B cell (primary cell): Measurements from ENCODE around the gene BRD3. TPM values are rescaled to one million over a fixed set of nuclear protein-coding genes. Genes with fewer than 3 reads are reported as not detected.

Experiments
- ATAC-seq: fragments of 200-7000 bp; cut with Tn5 transposase; one replicate; pipeline ENCODE4 v1.10.0; 2021; ENCODE audit warnings: low read depth, mild to moderate bottlenecking, moderate number of reproducible peaks, moderate library complexity
- CTCF ChIA-PET: fragments of 350-600 bp; sonication (Branson Sonifier 250); formaldehyde crosslinking; loops from one replicate; lab custom pipeline; 2021; ENCODE audit warnings: antibody characterized with exemption, inconsistent platforms; lab: Charles Lee
- POLR2A ChIA-PET: fragments of 350-600 bp; sonication (Branson Sonifier 250); formaldehyde crosslinking; loops from one replicate; lab custom pipeline; 2021; ENCODE audit warnings: antibody characterized with exemption; lab: Charles Lee
- DNase-seq: peaks from one replicate; pipeline ENCODE4 v3.0.0; 2013
- H2AFZ ChIP-seq: 2 replicates; pipeline ENCODE4 v1.6.1; 2012; ENCODE audit warnings: mild to moderate bottlenecking, low read depth, low read length; ENCODE audit not compliant: insufficient read depth, poor library complexity, severe bottlenecking
- H3K27ac ChIP-seq, 2 donors: 1 replicate in 1 of 2; 2 replicates in 1 of 2; pipeline ENCODE4 v1.5.1; 2012 to 2013; ENCODE audit warnings: low read length in 2 of 2, mild to moderate bottlenecking in 2 of 2, moderate library complexity in 1 of 2
- H3K27me3 ChIP-seq, 4 experiments: fragments of 200-600 bp in 1 of 4; sonication (generic) in 1 of 4; replicated peaks in 1 of 4; 1 replicate in 2 of 4; 2 replicates in 2 of 4; pipeline versions ENCODE4 v1.6.1 to v1.7.0; 2013 to 2016; ENCODE audit warnings: low read length in 3 of 4, mild to moderate bottlenecking in 2 of 4, mixed read lengths in 1 of 4, moderate library complexity in 1 of 4; ENCODE audit not compliant: insufficient read depth in 4 of 4, control insufficient read depth in 3 of 4; ENCODE audit errors: control extremely low read depth in 1 of 4
- H3K36me3 ChIP-seq, 2 experiments: replicated peaks in 1 of 2; 1 replicate in 1 of 2; 2 replicates in 1 of 2; pipeline versions ENCODE4 v1.6.1 to v1.7.1; 2013; ENCODE audit warnings: low read length in 1 of 2; ENCODE audit not compliant: insufficient read depth in 2 of 2, control insufficient read depth in 1 of 2; ENCODE audit errors: control extremely low read depth in 1 of 2, extremely low read depth in 1 of 2
- H3K4me1 ChIP-seq, 2 donors: fragments of 200-600 bp in 1 of 2; sonication (generic) in 1 of 2; 1 replicate in 1 of 2; 2 replicates in 1 of 2; pipeline versions ENCODE4 v1.5.1 to v1.6.1; 2013 to 2017; ENCODE audit warnings: low read length in 2 of 2; ENCODE audit not compliant: control insufficient read depth in 2 of 2, insufficient read depth in 2 of 2
- H3K4me2 ChIP-seq: replicated peaks from 2 replicates; pipeline ENCODE3; 2012; ENCODE audit warnings: mild to moderate bottlenecking, low read depth, low read length; ENCODE audit not compliant: poor library complexity, severe bottlenecking
- H3K4me3 ChIP-seq, 5 experiments: fragments of 200-600 bp in 1 of 5; sonication (generic) in 1 of 5; 1 replicate in 3 of 5; 2 replicates in 2 of 5; pipeline versions ENCODE4 v1.5.1 to v1.7.0; 2011 to 2016; ENCODE audit warnings: low read length in 4 of 5, mild to moderate bottlenecking in 4 of 5, low read depth in 2 of 5, control low read depth in 1 of 5, moderate library complexity in 1 of 5; ENCODE audit not compliant: insufficient read depth in 1 of 5; ENCODE audit errors: control extremely low read depth in 1 of 5, extremely low read depth in 1 of 5
- H3K79me2 ChIP-seq: fragments of 200-600 bp; sonication (generic); one replicate; pipeline ENCODE4 v1.6.0; 2016; ENCODE audit warnings: low read length; ENCODE audit not compliant: control insufficient read depth, insufficient read depth
- H3K9ac ChIP-seq: fragments of 200-600 bp; sonication (generic); 2 replicates; pipeline ENCODE4 v1.6.1; 2017; ENCODE audit warnings: mild to moderate bottlenecking, low read length, moderate library complexity
- H3K9me3 ChIP-seq, 3 donors: one replicate each; pipeline versions ENCODE4 v1.6.1 to v1.7.1; 2013; ENCODE audit warnings: low read length in 2 of 3; ENCODE audit not compliant: control insufficient read depth in 2 of 3, insufficient read depth in 1 of 3; ENCODE audit errors: control extremely low read depth in 1 of 3
- H4K20me1 ChIP-seq: 2 replicates; pipeline ENCODE4 v1.6.0; 2012; ENCODE audit warnings: mild to moderate bottlenecking, low read length; ENCODE audit not compliant: insufficient read depth, control insufficient read depth, poor library complexity, severe bottlenecking
- H3K27ac Mint-ChIP-seq: one replicate; pipeline ENCODE4 v1.8.0; 2021; ENCODE audit warnings: mixed read lengths
- H3K27me3 Mint-ChIP-seq: one replicate; pipeline ENCODE4 v1.8.0; 2021; ENCODE audit warnings: mixed read lengths
- H3K4me1 Mint-ChIP-seq: one replicate; pipeline ENCODE4 v1.8.0; 2021; ENCODE audit warnings: mixed read lengths
- H3K4me3 Mint-ChIP-seq: one replicate; pipeline ENCODE4 v1.8.0; 2021; ENCODE audit warnings: mixed read lengths
- H3K9me3 Mint-ChIP-seq: one replicate; pipeline ENCODE4 v1.8.0; 2022; ENCODE audit warnings: mixed read lengths; ENCODE audit not compliant: insufficient read depth
- EZH2 ChIP-seq: IDR thresholded peaks from 2 replicates; pipeline ENCODE4 v1.6.1; 2012; ENCODE audit warnings: borderline replicate concordance, low read depth, mild to moderate bottlenecking, moderate library complexity, low read length; ENCODE audit not compliant: insufficient read depth, poor library complexity, severe bottlenecking
- WGBS: methylation state at CpG from one replicate; pipeline ENCODE4 v1.1.5; 2013; ENCODE audit warnings: missing lambda C conversion rate; ENCODE audit not compliant: insufficient coverage; 5-methylcytosine and 5-hydroxymethylcytosine counted together
- intact Hi-C: fragments of 100-400 bp; cut with micrococcal nuclease; formaldehyde crosslinking; loops from one replicate; pipeline ENCODE4 v1.10.0; 2022
- polyA plus RNA-seq: library from polyadenylated mRNA; depleted of rRNA; stranded (reverse); fragments of >200 nt; gene quantifications from 2 replicates; pipeline ENCODE4 v1.2.3, GENCODE V29; 2012
- total RNA-seq, 2 donors: library from RNA; stranded (reverse); fragments of 120-200 nt in 1 of 2; gene quantifications; 1 replicate in 1 of 2; 2 replicates in 1 of 2; pipeline versions ENCODE4 v1.2.3 to v1.2.4, GENCODE V29; 2013 to 2022
- TF ChIP-seq, protein P1 (sequence below): fragments of 200-600 bp; IDR thresholded peaks from one replicate; pipeline ENCODE4 v1.8.0; 2022; ENCODE audit warnings: antibody characterized with exemption, mild to moderate bottlenecking

Gene BRD3
- total and polyA plus RNA-seq, 2 donors (not counting 1 experiment from before 2014, with no cell fraction given) = 8.9 to 38.0 TPM

DNA sequence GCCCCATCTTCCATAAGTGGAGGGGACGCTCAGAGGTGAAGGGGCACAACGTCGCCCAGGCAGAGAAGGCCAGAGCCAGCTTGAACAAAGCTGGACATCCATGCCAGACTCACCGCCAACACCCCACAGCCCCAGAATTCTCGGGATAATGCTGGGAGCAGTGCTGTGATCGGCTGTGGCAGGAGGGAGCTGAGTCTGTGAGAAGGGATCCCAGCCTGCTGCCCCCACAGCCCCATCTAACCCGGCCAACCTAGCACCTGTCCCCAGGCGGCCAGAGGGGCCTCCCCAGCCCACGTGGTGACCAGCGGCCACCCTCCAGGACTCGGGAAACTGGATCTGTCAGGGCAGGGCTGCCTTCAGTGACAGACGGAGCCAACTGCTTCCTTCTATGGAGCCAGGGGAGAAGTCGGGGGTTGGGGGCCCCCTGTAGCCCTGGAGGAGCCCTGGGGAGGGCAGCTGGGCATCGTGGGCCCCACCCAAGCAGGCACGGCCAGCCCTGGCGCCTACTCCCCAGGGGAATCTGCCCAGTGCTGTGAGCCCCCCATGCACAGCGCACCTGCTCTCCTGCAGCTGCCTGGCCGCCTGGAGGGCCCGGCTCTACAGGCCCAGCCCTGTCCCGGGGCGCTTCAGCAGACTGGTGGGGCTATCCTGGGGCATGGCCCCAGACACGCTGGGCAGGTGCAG is 6.0 kb downstream of the BRD3 start:
- no peak overlapping the region for H2AFZ ChIP-seq
- H3K9me3 ChIP-seq = no peaks in the 10 kb centered on the region
- no peak overlapping the region for H3K9ac ChIP-seq
- H3K4me3 Mint-ChIP-seq = no peak overlapping the region
- H4K20me1 ChIP-seq = peaks cover 98% of the 10 kb centered on the region
- H3K27ac Mint-ChIP-seq = no peak overlapping the region
- no peaks in the 10 kb centered on the region for H3K9me3 Mint-ChIP-seq
- peaks cover 54 to 65% of the 10 kb centered on the region in 2 donors for H3K4me1 ChIP-seq
- peaks cover 0 to 9% of the 10 kb centered on the region in 2 experiments for H3K36me3 ChIP-seq
- CTCF ChIA-PET = interaction anchor here (1.0 kb wide), 1 partner anchor 67 kb away, joined by 3 read pairs; no protein-coding TSS in a partner anchor
- ATAC-seq = no peak
- H3K27ac ChIP-seq = no peak overlapping the region
- POLR2A ChIA-PET = no interaction called here
- DNase-seq = no peak
- H3K27me3 ChIP-seq = no peaks in the 10 kb centered on the region
- no peaks in the 10 kb centered on the region for H3K27me3 Mint-ChIP-seq
- WGBS = 62% methylated on average over 21 of the region's 22 CpGs
- H3K4me2 ChIP-seq = peak overlapping the region; percentile 24
- TF ChIP-seq, protein P1, sequence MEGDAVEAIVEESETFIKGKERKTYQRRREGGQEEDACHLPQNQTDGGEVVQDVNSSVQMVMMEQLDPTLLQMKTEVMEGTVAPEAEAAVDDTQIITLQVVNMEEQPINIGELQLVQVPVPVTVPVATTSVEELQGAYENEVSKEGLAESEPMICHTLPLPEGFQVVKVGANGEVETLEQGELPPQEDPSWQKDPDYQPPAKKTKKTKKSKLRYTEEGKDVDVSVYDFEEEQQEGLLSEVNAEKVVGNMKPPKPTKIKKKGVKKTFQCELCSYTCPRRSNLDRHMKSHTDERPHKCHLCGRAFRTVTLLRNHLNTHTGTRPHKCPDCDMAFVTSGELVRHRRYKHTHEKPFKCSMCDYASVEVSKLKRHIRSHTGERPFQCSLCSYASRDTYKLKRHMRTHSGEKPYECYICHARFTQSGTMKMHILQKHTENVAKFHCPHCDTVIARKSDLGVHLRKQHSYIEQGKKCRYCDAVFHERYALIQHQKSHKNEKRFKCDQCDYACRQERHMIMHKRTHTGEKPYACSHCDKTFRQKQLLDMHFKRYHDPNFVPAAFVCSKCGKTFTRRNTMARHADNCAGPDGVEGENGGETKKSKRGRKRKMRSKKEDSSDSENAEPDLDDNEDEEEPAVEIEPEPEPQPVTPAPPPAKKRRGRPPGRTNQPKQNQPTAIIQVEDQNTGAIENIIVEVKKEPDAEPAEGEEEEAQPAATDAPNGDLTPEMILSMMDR = no peak
- no peak for TF ChIP-seq EZH2
- H3K79me2 ChIP-seq = peaks cover 97% of the 10 kb centered on the region
- intact Hi-C loops = loop anchor here (2.0 to 10.0 kb wide), 4 partner anchors 37 to 383 kb away; partner anchors contain the start of genes BRD3OS and RXRA
- no peak overlapping the region for H3K4me3 ChIP-seq
- peaks cover 78% of the 10 kb centered on the region for H3K4me1 Mint-ChIP-seq
